GM06990 (cell line): ENCODE measurements around the gene RPH3AL.

Experiments used
- DNase-seq: peaks from one replicate; pipeline ENCODE4 v3.0.0-alpha.2; 2011; ENCODE audit not compliant: insufficient read length; ENCODE audit errors: extremely low read depth
- H3K27me3 ChIP-seq: replicated peaks from 2 replicates; pipeline ENCODE4 v1.6.0; 2011; ENCODE audit warnings: low read length; ENCODE audit not compliant: control insufficient read depth, insufficient read depth
- H3K36me3 ChIP-seq: 2 replicates; pipeline ENCODE4 v1.5.1; 2011; ENCODE audit warnings: low read length; ENCODE audit not compliant: control insufficient read depth, insufficient read depth
- H3K4me3 ChIP-seq: replicated peaks from 2 replicates; pipeline ENCODE4 v1.5.1; 2011; ENCODE audit warnings: low read depth, mild to moderate bottlenecking, control low read depth, low read length
- CTCF ChIP-seq: IDR thresholded peaks from 2 replicates; pipeline ENCODE4 v1.5.1; 2011; ENCODE audit warnings: low read length, control low read depth, mild to moderate bottlenecking, inconsistent platforms; ENCODE audit not compliant: insufficient read depth, poor library complexity, severe bottlenecking

The RPH3AL gene

GRCh38 chr17:348012-348411, 4.6 kb downstream of the RPH3AL start:
- no peaks in the 10 kb centered on the region for H3K36me3 ChIP-seq
- no peak overlapping the region for H3K4me3 ChIP-seq
- no peaks in the 10 kb centered on the region for H3K27me3 ChIP-seq
- no peak for TF ChIP-seq CTCF
- DNase-seq = no peak

DNA sequence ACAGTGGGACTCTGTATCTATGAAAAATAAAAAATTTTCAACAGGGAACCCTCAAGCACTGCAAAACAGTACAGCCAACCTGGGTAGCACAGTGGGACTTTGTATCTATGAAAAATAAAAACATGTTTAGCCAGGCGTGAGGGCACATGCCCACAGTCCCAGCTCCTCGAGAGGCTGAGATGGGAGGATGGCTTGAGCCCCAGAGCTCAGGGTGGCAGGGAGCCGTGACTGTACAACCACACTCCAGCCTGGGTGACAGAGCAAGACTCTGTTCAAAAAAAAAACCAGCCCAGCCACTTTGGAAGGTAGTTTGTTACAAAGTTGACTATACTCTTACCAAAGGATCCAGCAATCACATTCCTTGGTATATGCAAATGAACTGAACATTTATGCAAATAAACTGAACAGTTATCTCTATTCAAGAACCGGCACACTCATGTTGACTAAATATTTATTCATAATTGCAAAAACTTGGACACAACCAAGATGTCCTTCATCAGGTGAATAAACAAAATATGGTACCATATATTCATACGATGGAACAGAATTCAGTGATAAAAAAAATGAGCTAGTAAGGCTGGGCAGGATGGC, 5.2 kb downstream of the RPH3AL start:
- no peak for TF ChIP-seq CTCF

GRCh38 chr17:345992-346785, 6.4 kb downstream of the RPH3AL start:
- no peaks in the 10 kb centered on the region for H3K27me3 ChIP-seq
- TF ChIP-seq CTCF = no peak
- DNase-seq = no peak
- H3K4me3 ChIP-seq = no peak overlapping the region
- no peaks in the 10 kb centered on the region for H3K36me3 ChIP-seq

More for the DNA sequence above, 5.2 kb downstream of the RPH3AL start:
- Histone ChIP-seq H3K4me3 (no peak overlapping the region), H3K27me3 (no peaks in the 10 kb centered on the region), H3K36me3 (no peaks in the 10 kb centered on the region)
- no peak for DNase-seq

- Histone ChIP-seq H3K27me3 (no peaks in the 10 kb centered on the region), H3K36me3 (no peaks in the 10 kb centered on the region), H3K4me3 (no peak overlapping the region)
- no peak for DNase-seq
- no peak for TF ChIP-seq CTCF
These were observed 7.3 kb downstream of the RPH3AL start for GRCh38 chr17:345261-345660.

DNA sequence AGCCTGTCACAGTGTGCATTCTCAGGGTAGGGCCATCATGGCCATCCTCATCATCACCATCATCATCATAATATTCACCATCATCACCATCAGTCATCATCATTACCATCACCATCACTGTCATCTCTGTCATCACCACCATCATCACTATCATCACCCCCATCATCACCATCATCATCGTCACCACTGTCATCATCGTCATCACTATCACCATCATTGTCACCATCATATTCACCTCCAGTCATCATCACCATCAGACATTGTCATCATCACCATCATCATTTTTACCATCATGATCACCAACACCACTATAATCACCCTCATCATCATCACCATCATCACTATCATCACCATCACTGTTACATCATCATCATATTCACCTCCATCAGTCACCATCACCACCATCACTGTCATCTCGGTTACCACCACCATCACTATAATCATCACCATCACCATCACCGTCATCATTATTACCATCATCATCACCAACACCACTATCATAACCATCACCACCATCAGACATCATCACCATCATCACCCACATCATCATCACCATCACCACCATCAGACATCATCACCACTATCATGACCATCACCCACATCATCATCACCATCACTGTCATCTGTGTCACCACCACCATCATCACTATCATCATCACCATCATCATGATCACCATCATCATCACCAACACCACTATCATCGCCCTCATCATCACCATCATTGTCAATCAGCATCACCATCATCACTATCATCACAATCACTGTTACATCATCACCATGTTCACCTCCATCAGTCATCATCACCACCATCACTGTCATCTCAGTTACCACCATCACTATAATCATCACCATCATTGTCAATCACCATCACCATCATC, 8.5 kb downstream of the RPH3AL start:
- H3K27me3 ChIP-seq = no peaks in the 10 kb centered on the region
- H3K36me3 ChIP-seq = no peaks in the 10 kb centered on the region
- TF ChIP-seq CTCF = no peak
- no peak overlapping the region for H3K4me3 ChIP-seq
- no peak for DNase-seq
